HG02763 (cell line): ENCODE results near the gene TRPC4.

Experiments used
- ATAC-seq: cut with Tn5 transposase; IDR thresholded peaks from one replicate; pipeline ENCODE4 v1.9.1; 2021; ENCODE audit warnings: mild to moderate bottlenecking, moderate library complexity; ENCODE audit not compliant: unreplicated experiment

The TRPC4 gene

DNA sequence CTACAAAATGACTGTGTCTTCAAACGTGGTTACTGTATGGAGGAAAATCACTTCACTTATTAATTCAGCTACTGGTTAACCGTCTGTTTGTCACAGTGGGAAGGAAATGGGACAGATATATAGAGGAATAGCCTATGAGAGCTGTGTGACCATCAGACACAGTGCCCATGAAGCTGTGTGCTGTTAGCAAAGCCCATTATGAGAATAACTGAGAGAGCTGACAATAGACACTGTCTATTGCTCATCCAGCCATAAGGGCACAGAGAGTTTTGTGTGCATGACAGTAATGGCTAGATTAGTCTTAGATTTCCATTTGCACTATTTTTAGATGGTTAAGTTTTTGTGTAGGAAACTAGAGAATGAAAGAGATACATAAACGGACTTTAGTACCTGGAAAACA is 206.9 kb downstream of the TRPC4 start:
- ATAC-seq = no peak

- no peak for ATAC-seq
These were observed 211.6 kb downstream of the TRPC4 start for GRCh38 chr13:37657956-37658355.

GRCh38 chr13:37657134-37657533 is 212.4 kb downstream of the TRPC4 start:
- ATAC-seq = no peak

DNA sequence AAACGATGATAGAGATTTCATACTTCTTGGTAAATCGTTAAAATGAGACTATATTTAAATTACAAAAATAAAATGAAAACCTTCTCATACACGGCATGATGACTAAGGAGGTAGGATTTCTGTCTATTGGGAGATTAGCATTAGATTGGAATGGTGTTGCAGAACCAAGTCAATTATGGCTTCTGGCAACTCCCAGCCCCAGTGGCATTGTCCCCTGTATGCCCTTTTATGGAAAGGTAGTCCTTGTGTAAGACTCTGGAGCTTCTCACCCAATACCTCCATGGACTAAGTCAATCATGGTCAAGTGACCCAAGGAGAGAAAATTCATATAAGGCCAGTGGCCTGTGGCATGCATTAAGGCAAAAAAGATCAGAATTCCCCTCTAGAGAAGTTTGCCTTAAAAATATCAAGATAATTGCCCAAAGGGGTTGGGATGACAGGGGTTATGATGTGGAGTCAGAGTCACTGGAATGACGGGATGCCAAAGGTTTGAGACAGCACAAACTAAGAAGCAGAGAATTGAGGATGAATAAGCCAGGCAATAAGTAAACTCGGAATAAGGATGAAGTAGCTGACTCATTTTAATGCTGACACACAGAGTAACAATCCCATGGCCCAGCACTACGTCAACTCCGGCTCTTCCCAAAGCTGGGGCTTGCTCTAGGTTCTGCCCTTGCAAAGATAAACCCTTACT is 213.2 kb downstream of the TRPC4 start:
- no peak for ATAC-seq

GRCh38 chr13:37652596-37652995 is 217.0 kb downstream of the TRPC4 start:
- ATAC-seq = no peak

DNA sequence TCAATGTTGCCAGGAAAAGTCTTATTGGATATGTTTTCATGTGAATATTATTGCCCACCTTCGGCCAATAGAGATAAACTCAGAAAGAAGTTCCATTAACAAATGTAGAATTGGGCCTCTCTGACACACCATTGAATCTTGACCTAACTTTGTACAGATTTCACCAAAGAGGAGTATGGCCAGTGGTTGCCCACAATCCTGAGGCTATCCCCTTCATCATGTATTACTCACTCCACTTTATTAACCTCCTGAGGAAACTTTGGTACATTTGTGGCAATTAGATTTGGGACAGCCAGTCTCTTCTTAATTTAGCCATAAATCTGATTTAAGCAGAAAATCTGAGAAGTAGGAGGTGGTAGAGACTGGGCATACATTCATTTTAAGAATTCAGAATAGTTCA is 217.7 kb downstream of the TRPC4 start:
- no peak for ATAC-seq

DNA sequence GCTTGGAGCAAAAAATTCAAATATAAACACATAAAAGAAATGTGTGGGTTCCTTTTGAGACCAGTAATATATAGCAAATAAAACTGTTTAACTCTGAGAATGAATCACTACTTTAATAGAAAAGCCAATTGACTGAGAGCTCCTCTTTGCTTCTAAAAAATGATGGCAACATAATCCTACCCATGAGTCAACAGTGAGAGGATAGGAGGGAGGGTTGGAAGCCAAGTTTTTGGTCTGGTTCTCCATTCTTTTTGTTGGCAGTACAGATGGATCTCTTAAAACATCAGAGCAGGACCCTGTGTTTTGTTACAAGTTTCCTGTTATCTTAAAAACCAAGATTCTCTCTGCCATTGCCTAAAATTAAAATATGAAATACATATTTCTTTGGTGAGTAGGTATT is 221.0 kb downstream of the TRPC4 start:
- ATAC-seq = no peak

GRCh38 chr13:37647031-37647650 is 222.4 kb downstream of the TRPC4 start:
- ATAC-seq = no peak

DNA sequence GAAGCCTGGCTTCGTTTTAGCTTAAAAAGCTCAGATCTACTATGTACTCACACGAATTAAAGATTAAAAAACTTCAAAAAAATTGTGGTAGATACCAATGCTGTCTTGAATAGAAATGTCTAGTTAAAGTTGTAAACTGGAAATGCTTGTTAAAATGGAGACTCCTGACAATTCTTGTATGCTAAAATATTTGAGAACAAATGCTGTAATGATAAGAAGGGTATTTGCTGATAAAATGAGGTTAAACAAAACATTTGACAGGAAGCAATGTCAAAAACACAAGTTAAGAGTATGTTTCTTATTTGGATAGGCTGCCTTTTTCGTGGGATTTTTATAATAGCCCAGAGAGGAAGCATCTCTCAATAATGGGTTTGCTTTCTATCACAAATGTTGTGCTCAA is 223.0 kb downstream of the TRPC4 start:
- ATAC-seq = no peak

DNA sequence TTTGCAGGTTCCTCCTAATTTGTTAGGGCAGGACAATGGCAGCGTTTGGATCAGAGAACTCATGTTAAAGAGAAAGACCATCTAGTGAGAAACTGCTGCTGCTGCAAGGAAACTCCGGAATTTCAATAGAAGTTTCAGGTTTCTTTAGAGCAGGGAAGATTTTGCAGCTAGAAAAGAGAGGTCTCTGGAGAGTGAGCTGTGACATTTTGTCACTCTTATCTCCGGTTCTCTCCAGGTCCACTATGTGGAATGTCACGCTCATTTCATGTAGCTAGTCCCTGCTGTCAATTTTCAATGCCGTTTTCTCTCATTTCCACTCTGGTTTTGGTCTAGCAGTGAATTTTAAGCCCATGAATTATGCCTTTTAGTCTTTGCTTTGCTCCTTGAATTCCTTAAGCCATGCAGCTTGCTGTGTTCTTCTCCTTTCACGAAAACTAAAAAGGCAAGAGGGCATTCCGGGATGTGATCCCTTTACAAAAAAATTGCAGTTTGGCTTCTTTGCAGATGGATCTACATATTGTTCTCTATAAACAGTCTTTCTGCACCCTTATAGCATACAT is 224.3 kb downstream of the TRPC4 start:
- ATAC-seq = no peak

DNA sequence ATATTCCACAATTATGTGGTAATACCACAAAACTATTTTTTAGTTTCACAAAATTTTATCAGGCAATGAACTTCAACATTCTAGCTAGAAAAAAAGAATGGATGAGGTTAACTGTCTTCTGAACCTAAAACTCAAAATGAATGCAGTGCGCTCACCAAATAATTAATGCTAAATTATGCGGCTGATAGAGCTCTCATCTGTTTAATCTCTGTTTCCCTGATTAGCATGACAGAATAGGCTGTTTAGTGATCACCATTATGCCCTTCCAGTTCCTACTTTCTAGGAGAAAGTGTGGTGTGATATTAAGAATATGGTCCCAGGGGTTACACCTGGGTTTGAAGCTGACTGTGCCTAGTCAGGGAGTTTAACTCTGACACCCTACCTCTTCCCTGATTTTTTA is 228.2 kb downstream of the TRPC4 start:
- no peak for ATAC-seq

- no peak for ATAC-seq
These were observed 229.1 kb downstream of the TRPC4 start for GRCh38 chr13:37640499-37640898.

DNA sequence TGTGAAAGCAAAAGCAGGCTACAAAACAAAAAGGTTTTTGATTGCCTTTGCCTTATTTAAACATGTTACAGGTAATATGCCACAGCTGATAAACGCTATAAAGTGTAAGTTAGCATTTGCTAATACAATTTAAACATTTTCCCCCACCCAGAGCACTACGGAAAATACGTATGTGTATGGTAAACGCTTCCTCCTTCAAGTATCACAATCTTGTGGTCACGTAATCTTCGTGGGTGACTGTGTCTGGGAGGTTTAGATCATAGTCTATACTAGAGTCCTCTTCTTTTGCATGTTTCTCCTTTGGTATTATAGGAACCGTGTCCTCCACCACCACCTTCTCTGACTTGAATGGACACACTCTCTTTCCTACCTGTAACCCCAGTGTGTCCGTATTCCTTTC is 232.9 kb downstream of the TRPC4 start:
- no peak for ATAC-seq

DNA sequence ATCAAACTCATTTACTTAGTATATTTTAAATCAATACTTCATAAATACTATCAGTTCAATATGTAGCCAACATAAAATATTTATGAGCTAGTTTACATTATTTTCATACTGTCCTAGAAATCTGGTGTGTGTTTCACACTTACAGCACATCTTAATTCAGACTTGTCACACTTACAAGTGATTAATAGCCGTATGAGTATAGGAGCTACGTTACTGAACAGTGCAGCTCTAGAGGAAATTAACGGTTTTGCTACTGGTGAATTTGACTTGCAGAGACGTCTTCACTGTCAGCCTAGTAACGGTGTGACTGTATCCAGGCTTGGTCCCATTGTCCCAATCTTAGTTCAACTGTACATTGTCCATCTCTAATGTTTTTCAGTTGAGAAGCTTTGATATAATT is 237.3 kb downstream of the TRPC4 start:
- no peak for ATAC-seq

GRCh38 chr13:37627428-37627827 is 242.1 kb downstream of the TRPC4 start:
- ATAC-seq = no peak

- ATAC-seq = no peak
These were observed 247.7 kb downstream of the TRPC4 start for GRCh38 chr13:37621811-37622361.

DNA sequence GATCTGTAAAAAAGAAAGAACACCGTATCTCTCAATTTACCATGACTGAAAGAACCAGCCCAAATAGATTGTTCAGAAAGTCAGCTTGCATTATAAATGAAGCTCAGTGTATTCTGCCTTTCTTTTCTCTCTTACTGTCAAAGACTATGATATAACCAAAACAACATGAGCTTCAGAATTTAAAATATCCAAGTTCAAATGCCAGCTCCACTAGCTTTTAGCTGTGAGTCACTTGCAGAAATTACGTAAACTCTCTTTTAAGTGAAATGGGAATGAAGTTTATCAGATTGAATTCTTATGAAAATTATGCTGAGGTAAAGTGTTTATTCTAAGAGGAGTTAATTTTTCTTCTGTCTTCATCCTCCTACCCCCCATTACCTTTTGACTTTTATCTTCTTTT is 251.0 kb downstream of the TRPC4 start:
- ATAC-seq = no peak

DNA sequence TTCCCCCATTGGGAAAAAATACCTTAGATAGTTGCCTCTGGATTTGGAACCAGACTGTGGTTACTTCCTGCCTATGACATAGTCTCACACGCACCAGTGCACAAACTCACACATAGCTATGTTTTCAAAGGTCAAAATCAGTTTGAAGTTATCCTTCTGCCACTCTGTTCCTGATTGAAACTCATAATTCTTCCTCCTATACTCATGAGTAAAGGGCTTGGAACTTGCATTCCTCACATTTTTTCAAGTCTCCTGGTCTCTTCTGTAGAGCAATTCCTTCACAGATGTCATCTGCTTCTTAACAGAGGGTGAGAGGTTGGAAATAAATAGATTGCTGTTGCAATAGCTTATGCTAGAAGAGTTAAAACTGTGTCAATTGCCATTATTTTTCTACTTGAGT is 252.4 kb downstream of the TRPC4 start:
- ATAC-seq = no peak

DNA sequence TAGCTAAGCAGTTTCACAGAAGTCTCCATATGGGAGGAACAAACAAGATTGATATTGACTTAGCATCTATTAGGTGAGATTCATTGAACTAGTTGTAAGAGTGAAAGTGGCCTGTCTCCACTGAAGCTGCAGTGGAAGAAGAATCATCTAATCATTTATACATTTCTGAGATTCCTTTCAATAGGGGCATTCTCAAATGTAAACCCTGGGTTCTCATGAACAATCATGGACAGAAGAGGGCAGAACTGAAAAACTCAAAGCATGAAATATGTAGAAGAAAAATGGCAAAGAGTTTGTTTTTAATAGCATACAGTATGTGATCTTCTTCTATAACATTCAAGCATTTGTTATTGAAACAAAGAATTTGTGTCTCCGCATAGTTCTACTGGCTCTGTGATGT is 253.4 kb downstream of the TRPC4 start:
- ATAC-seq = no peak

- ATAC-seq = no peak
These were observed 254.3 kb downstream of the TRPC4 start for GRCh38 chr13:37615276-37615675.

- ATAC-seq = no peak
These were observed 255.9 kb downstream of the TRPC4 start for GRCh38 chr13:37613638-37614037.

DNA sequence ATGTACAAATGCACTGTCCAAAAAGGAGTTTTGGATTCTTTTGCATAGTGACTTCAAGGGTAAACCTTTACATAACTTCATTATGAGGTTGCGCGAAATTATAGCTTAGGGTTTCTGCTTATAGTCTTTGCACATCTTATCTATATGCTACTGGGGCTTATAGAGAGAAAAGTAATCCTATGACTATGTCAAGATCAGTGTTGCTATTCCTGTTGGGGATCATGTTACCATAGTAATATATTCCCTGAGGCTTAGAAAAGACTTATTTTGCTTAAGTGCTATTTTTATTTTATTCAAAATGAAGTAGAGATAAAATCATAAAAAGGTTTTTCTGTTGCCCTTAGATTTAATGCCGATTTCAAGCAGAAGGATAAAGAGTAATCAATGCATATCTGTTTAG is 256.3 kb downstream of the TRPC4 start:
- ATAC-seq = no peak
